B cell (primary cell): Measurements from ENCODE around the gene TMEM182. TPM values are rescaled to one million over a fixed set of nuclear protein-coding genes. Genes with fewer than 3 reads are reported as not detected.

Experiments
- ATAC-seq: fragments of 200-7000 bp; cut with Tn5 transposase; one replicate; pipeline ENCODE4 v1.10.0; 2021; ENCODE audit warnings: low read depth, mild to moderate bottlenecking, moderate number of reproducible peaks, moderate library complexity
- CTCF ChIA-PET: fragments of 350-600 bp; sonication (Branson Sonifier 250); formaldehyde crosslinking; loops from one replicate; lab custom pipeline; 2021; ENCODE audit warnings: antibody characterized with exemption, inconsistent platforms; lab: Charles Lee
- POLR2A ChIA-PET: fragments of 350-600 bp; sonication (Branson Sonifier 250); formaldehyde crosslinking; loops from one replicate; lab custom pipeline; 2021; ENCODE audit warnings: antibody characterized with exemption; lab: Charles Lee
- DNase-seq: peaks from one replicate; pipeline ENCODE4 v3.0.0; 2013
- H2AFZ ChIP-seq: 2 replicates; pipeline ENCODE4 v1.6.1; 2012; ENCODE audit warnings: mild to moderate bottlenecking, low read depth, low read length; ENCODE audit not compliant: insufficient read depth, poor library complexity, severe bottlenecking
- H3K27ac ChIP-seq, 2 donors: 1 replicate in 1 of 2; 2 replicates in 1 of 2; pipeline ENCODE4 v1.5.1; 2012 to 2013; ENCODE audit warnings: low read length in 2 of 2, mild to moderate bottlenecking in 2 of 2, moderate library complexity in 1 of 2
- H3K27me3 ChIP-seq, 4 experiments: fragments of 200-600 bp in 1 of 4; sonication (generic) in 1 of 4; replicated peaks in 1 of 4; 1 replicate in 2 of 4; 2 replicates in 2 of 4; pipeline versions ENCODE4 v1.6.1 to v1.7.0; 2013 to 2016; ENCODE audit warnings: low read length in 3 of 4, mild to moderate bottlenecking in 2 of 4, mixed read lengths in 1 of 4, moderate library complexity in 1 of 4; ENCODE audit not compliant: insufficient read depth in 4 of 4, control insufficient read depth in 3 of 4; ENCODE audit errors: control extremely low read depth in 1 of 4
- H3K36me3 ChIP-seq, 2 experiments: replicated peaks in 1 of 2; 1 replicate in 1 of 2; 2 replicates in 1 of 2; pipeline versions ENCODE4 v1.6.1 to v1.7.1; 2013; ENCODE audit warnings: low read length in 1 of 2; ENCODE audit not compliant: insufficient read depth in 2 of 2, control insufficient read depth in 1 of 2; ENCODE audit errors: control extremely low read depth in 1 of 2, extremely low read depth in 1 of 2
- H3K4me1 ChIP-seq, 2 donors: fragments of 200-600 bp in 1 of 2; sonication (generic) in 1 of 2; 1 replicate in 1 of 2; 2 replicates in 1 of 2; pipeline versions ENCODE4 v1.5.1 to v1.6.1; 2013 to 2017; ENCODE audit warnings: low read length in 2 of 2; ENCODE audit not compliant: control insufficient read depth in 2 of 2, insufficient read depth in 2 of 2
- H3K4me2 ChIP-seq: replicated peaks from 2 replicates; pipeline ENCODE3; 2012; ENCODE audit warnings: mild to moderate bottlenecking, low read depth, low read length; ENCODE audit not compliant: poor library complexity, severe bottlenecking
- H3K4me3 ChIP-seq, 5 experiments: fragments of 200-600 bp in 1 of 5; sonication (generic) in 1 of 5; 1 replicate in 3 of 5; 2 replicates in 2 of 5; pipeline versions ENCODE4 v1.5.1 to v1.7.0; 2011 to 2016; ENCODE audit warnings: low read length in 4 of 5, mild to moderate bottlenecking in 4 of 5, low read depth in 2 of 5, control low read depth in 1 of 5, moderate library complexity in 1 of 5; ENCODE audit not compliant: insufficient read depth in 1 of 5; ENCODE audit errors: control extremely low read depth in 1 of 5, extremely low read depth in 1 of 5
- H3K79me2 ChIP-seq: fragments of 200-600 bp; sonication (generic); one replicate; pipeline ENCODE4 v1.6.0; 2016; ENCODE audit warnings: low read length; ENCODE audit not compliant: control insufficient read depth, insufficient read depth
- H3K9ac ChIP-seq: fragments of 200-600 bp; sonication (generic); 2 replicates; pipeline ENCODE4 v1.6.1; 2017; ENCODE audit warnings: mild to moderate bottlenecking, low read length, moderate library complexity
- H3K9me3 ChIP-seq, 3 donors: one replicate each; pipeline versions ENCODE4 v1.6.1 to v1.7.1; 2013; ENCODE audit warnings: low read length in 2 of 3; ENCODE audit not compliant: control insufficient read depth in 2 of 3, insufficient read depth in 1 of 3; ENCODE audit errors: control extremely low read depth in 1 of 3
- H4K20me1 ChIP-seq: 2 replicates; pipeline ENCODE4 v1.6.0; 2012; ENCODE audit warnings: mild to moderate bottlenecking, low read length; ENCODE audit not compliant: insufficient read depth, control insufficient read depth, poor library complexity, severe bottlenecking
- H3K27ac Mint-ChIP-seq: one replicate; pipeline ENCODE4 v1.8.0; 2021; ENCODE audit warnings: mixed read lengths
- H3K27me3 Mint-ChIP-seq: one replicate; pipeline ENCODE4 v1.8.0; 2021; ENCODE audit warnings: mixed read lengths
- H3K4me1 Mint-ChIP-seq: one replicate; pipeline ENCODE4 v1.8.0; 2021; ENCODE audit warnings: mixed read lengths
- H3K4me3 Mint-ChIP-seq: one replicate; pipeline ENCODE4 v1.8.0; 2021; ENCODE audit warnings: mixed read lengths
- H3K9me3 Mint-ChIP-seq: one replicate; pipeline ENCODE4 v1.8.0; 2022; ENCODE audit warnings: mixed read lengths; ENCODE audit not compliant: insufficient read depth
- CTCF ChIP-seq: fragments of 200-600 bp; IDR thresholded peaks from one replicate; pipeline ENCODE4 v1.8.0; 2022; ENCODE audit warnings: antibody characterized with exemption, mild to moderate bottlenecking
- EZH2 ChIP-seq: IDR thresholded peaks from 2 replicates; pipeline ENCODE4 v1.6.1; 2012; ENCODE audit warnings: borderline replicate concordance, low read depth, mild to moderate bottlenecking, moderate library complexity, low read length; ENCODE audit not compliant: insufficient read depth, poor library complexity, severe bottlenecking
- WGBS: methylation state at CpG from one replicate; pipeline ENCODE4 v1.1.5; 2013; ENCODE audit warnings: missing lambda C conversion rate; ENCODE audit not compliant: insufficient coverage; 5-methylcytosine and 5-hydroxymethylcytosine counted together
- intact Hi-C: fragments of 100-400 bp; cut with micrococcal nuclease; formaldehyde crosslinking; loops from one replicate; pipeline ENCODE4 v1.10.0; 2022
- polyA plus RNA-seq: library from polyadenylated mRNA; depleted of rRNA; stranded (reverse); fragments of >200 nt; gene quantifications from 2 replicates; pipeline ENCODE4 v1.2.3, GENCODE V29; 2012
- total RNA-seq, 2 donors: library from RNA; stranded (reverse); fragments of 120-200 nt in 1 of 2; gene quantifications; 1 replicate in 1 of 2; 2 replicates in 1 of 2; pipeline versions ENCODE4 v1.2.3 to v1.2.4, GENCODE V29; 2013 to 2022

The TMEM182 gene
- total and polyA plus RNA-seq, 2 donors (not counting 1 experiment from before 2014, with no cell fraction given), result 3.8 to 6.5 TPM

DNA sequence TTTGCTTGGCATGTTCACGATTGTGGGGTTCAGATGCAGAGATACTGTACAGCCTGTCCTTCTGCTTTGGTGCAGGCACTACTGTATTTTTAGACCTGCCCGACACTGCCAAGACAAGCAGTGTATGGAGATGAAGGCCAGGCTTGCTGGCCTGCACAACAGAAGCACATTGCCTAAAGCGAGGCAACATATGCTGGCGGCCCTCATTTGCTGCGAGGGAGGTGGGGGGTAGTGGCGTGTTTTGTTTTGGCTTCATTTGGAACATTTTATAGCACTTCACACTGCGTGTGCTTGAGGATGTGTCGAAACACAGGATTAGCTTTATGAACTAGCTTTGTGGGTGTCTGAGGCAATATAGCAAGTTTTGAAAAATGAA lies 27.0 kb downstream of the TMEM182 start:
- TF ChIP-seq CTCF (no peak), EZH2 (no peak)
- H3K9me3 ChIP-seq, result no peaks in the 10 kb centered on the region
- H4K20me1 ChIP-seq, result no peaks in the 10 kb centered on the region
- no peaks in the 10 kb centered on the region for H3K27me3 ChIP-seq
- ChIA-PET POLR2A (no interaction called here), CTCF (interaction anchor here (0.6 kb wide), 1 partner anchor 17 kb away, joined by 3 read pairs; no protein-coding TSS in a partner anchor)
- DNase-seq (no peak), ATAC-seq (no peak)
- 100% methylated on average over 3 of the region's 8 CpGs for WGBS
- H3K27ac ChIP-seq, result no peak overlapping the region
- H3K79me2 ChIP-seq, result no peaks in the 10 kb centered on the region
- no peak overlapping the region for H3K4me2 ChIP-seq
- Mint-ChIP-seq H3K4me3 (no peak overlapping the region), H3K9me3 (no peaks in the 10 kb centered on the region), H3K27me3 (no peaks in the 10 kb centered on the region), H3K27ac (no peak overlapping the region), H3K4me1 (no peaks in the 10 kb centered on the region)
- H3K4me1 ChIP-seq, result no peaks in the 10 kb centered on the region
- no peak overlapping the region for H3K9ac ChIP-seq
- peaks cover 0 to 2% of the 10 kb centered on the region in 2 experiments for H3K36me3 ChIP-seq
- intact Hi-C loops, result no loop called here
- no peak overlapping the region for H3K4me3 ChIP-seq
- no peak overlapping the region for H2AFZ ChIP-seq

GRCh38 chr2:102789349-102790090 lies 27.7 kb downstream of the TMEM182 start:
- Mint-ChIP-seq H3K27me3 (no peaks in the 10 kb centered on the region), H3K9me3 (peaks cover 2% of the 10 kb centered on the region), H3K4me3 (no peak overlapping the region), H3K4me1 (no peaks in the 10 kb centered on the region), H3K27ac (no peak overlapping the region)
- POLR2A ChIA-PET, result no interaction called here
- peaks cover 0 to 2% of the 10 kb centered on the region in 2 experiments for H3K36me3 ChIP-seq
- H3K27me3 ChIP-seq, result no peaks in the 10 kb centered on the region
- H3K4me3 ChIP-seq, result no peak overlapping the region
- H2AFZ ChIP-seq, result no peak overlapping the region
- no peaks in the 10 kb centered on the region for H4K20me1 ChIP-seq
- CTCF ChIA-PET, result interaction anchor here (0.6 kb wide), 1 partner anchor 16 kb away, joined by 3 read pairs; no protein-coding TSS in a partner anchor
- no peak for ATAC-seq
- intact Hi-C loops, result no loop called here
- H3K79me2 ChIP-seq, result no peaks in the 10 kb centered on the region
- no peaks in the 10 kb centered on the region for H3K9me3 ChIP-seq
- H3K9ac ChIP-seq, result no peak overlapping the region
- H3K4me2 ChIP-seq, result no peak overlapping the region
- DNase-seq, result no peak
- WGBS, result 92% methylated on average over 5 of the region's 7 CpGs
- H3K4me1 ChIP-seq, result no peaks in the 10 kb centered on the region
- H3K27ac ChIP-seq, result no peak overlapping the region
- TF ChIP-seq CTCF (no peak), EZH2 (no peak)
